IgD-negative memory B cell (primary cell): ENCODE results near the gene MOB1A. TPM values are rescaled to one million over a fixed set of nuclear protein-coding genes. Genes with fewer than 3 reads are reported as not detected.
"Not testable (repeated sequence)": the region's sequence is repeated elsewhere in the genome, so short reads cannot be mapped to it uniquely, and the experiment has no call there.

Experiments used
- H3K27ac Mint-ChIP-seq, 3 donors: one replicate each; pipeline ENCODE4 v1.8.0; 2020 to 2022; ENCODE audit warnings: mild to moderate bottlenecking in 3 of 3, mixed read lengths in 3 of 3, moderate library complexity in 1 of 3
- H3K27me3 Mint-ChIP-seq: one replicate; pipeline ENCODE4 v1.8.0; 2021; ENCODE audit warnings: mixed read lengths
- H3K36me3 Mint-ChIP-seq: one replicate; pipeline ENCODE4 v1.8.0; 2020; ENCODE audit warnings: mild to moderate bottlenecking, mixed read lengths
- H3K4me1 Mint-ChIP-seq, 3 donors: one replicate each; pipeline ENCODE4 v1.8.0; 2020 to 2022; ENCODE audit warnings: mixed read lengths in 3 of 3, mild to moderate bottlenecking in 1 of 3
- H3K4me3 Mint-ChIP-seq, 4 donors: one replicate each; pipeline ENCODE4 v1.8.0; 2020 to 2022; ENCODE audit warnings: mild to moderate bottlenecking in 4 of 4, mixed read lengths in 4 of 4, moderate library complexity in 3 of 4
- H3K9me3 Mint-ChIP-seq, 3 donors: one replicate each; pipeline ENCODE4 v1.8.0; 2020 to 2021; ENCODE audit warnings: mixed read lengths in 3 of 3, mild to moderate bottlenecking in 1 of 3
- polyA plus RNA-seq: library from polyadenylated mRNA; unstranded; fragments of 300-500 nt; fragmentation: Illumina TruSeq; gene quantifications from one replicate; pipeline ENCODE4 v1.2.3, GENCODE V29; 2021

Gene MOB1A
- polyA plus RNA-seq = 196 TPM

DNA sequence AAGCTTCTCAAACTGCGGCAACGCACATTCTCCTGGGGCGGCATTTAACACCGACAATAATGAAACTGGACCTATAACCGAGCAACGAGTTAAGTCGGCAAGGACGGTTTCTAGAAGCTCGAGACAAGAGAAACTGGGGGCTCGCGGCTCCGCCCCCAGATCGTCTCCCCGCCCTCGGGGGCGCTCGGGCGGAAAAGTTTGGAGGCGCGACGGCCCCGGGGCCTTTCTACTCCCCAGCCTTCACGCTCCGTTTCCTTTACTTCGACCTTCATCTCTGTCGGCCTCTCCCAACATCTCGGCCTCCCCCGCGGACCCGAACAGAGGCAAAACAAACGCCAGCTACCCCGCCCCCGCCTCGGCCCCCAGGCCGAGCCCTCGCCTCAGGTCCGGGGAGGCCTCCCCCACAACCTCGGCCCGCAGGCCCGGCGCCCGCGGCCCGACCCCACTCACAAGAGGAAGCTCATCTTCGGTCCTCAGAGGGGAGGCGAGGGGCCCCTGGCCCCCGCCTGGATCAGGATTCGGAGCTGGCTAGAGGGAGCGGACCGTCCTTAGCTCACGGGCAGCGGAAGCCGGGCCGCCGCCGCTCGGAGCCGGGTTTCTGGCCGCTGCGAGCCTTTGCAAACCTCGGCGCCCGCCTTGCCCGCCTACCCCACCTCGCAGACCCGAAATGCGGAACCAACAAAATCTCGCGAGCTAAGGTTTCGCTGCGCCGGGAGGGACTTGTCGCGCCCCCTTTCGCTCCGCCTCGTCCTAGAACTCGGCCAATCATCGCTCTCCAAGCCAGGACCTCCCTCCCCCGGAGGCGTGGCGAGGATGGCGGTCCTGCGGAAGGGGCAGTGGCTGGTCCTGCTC, at the start of gene MOB1A:
Gene MOB1A, minus strand, starts transcription at position 669 of the 852 bp plus-strand sequence. Its CDS starts 205 bp downstream, at position 464.
- peaks cover 30 to 35% (median 34%) of the 10 kb centered on the region in 3 donors for H3K4me1 Mint-ChIP-seq
- H3K27me3 Mint-ChIP-seq = no peaks in the 10 kb centered on the region
- H3K9me3 Mint-ChIP-seq = no peaks in the 10 kb centered on the region
- H3K27ac Mint-ChIP-seq = peak within 1 kb of the TSS; percentile 97 to 99 (median 99)
- H3K36me3 Mint-ChIP-seq = peaks cover 4% of the 10 kb centered on the region
- peak within 1 kb of the TSS; percentile 93 to 99 (median 97) for H3K4me3 Mint-ChIP-seq

DNA sequence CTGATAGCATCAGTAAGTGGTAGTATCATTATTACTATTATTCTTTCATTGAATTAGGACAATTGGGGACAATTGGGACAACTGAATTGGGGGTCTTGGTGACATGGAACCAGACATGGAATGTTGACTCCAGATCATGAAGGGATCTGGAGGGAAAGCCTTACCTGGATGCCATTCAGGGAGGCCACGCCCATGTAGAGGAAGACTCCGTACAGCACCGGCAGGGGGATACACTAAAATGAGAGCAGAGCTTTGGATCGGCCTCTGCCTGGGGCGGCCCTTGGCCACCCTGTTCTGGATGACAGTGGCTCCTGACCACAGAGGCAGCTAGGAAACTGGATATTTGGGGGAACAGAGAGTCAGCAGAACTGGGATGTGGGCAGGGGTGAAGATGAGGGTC, 49.0 kb upstream of the MOB1A start:
- Mint-ChIP-seq H3K9me3 (no peaks in the 10 kb centered on the region), H3K4me1 (peaks cover 0 to 4% (median 0%) of the 10 kb centered on the region in 3 donors), H3K4me3 (peak overlapping the region in 1 of 4 donors; percentile 67), H3K36me3 (peaks cover 3% of the 10 kb centered on the region), H3K27me3 (no peaks in the 10 kb centered on the region), H3K27ac (peak overlapping the region in 1 of 3 donors; percentile 63)

DNA sequence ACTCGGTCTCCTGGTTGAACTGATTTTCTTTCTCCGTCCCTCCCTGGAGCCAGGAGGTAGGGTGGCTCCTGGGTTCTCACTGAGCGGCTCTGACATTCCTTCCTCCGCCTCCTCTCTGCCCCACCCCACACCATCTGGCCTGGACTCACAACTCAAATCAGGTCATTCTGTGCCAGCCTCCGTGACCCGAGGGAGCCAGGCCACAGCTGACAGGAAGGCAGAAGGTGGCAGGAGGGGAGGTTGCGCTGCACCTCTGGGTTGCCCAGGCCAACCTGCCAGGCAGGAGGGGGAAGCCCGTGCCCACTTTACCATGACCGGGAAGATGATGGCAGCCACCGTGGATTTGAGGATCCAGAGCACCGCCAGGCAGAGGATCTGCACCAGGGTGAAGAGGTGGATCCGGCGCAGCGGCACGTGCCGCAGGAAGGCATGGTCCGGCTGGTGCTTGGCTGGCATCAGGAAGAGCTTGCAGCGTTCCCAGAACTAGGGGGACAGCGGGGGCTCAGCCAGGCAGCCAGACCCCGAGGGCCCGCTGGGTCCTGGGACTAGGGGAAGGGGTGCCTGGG, 48.1 kb upstream of the MOB1A start:
- H3K27me3 Mint-ChIP-seq = no peaks in the 10 kb centered on the region
- H3K9me3 Mint-ChIP-seq = no peaks in the 10 kb centered on the region
- H3K36me3 Mint-ChIP-seq = peaks cover 3% of the 10 kb centered on the region
- no peak overlapping the region for H3K4me3 Mint-ChIP-seq
- peaks cover 0 to 4% (median 0%) of the 10 kb centered on the region in 3 donors for H3K4me1 Mint-ChIP-seq
- no peak overlapping the region for H3K27ac Mint-ChIP-seq

DNA sequence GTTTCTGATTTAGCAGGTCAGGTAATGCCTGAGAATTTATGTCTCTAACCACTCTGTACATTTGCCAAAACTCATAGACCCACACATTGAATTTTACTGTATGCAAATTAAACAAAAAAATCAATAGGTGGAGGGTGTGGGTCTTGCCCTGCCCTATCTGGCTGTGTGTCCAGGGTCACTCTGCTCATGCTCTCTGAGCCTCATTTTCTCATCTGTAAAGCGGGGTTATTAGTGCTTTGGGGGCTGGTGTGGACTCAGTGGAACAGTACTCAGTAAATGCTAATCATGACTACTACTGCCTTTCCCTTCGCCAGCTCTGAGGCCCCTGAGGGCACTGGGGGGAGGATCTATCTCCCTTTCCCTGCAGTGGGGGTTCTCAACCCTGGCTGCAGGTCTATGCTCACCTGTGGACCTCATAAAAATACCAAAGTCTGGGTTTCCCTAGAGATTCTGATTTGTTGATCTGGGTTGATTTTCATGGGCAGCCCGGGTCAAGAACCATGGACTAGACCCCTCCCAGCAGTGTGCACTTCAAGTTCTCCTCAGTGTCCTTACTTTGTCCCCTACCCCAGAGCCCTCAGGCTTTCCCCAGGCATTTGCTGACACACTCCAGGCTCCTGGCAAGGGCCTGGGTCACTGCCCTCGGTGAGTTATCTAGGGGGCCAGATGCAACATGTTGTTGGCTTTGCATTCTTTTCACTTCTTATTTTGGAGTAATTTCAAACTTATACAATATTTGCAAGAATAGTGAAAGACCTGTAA, 47.2 kb upstream of the MOB1A start:
- Mint-ChIP-seq H3K27ac (no peak overlapping the region), H3K9me3 (no peaks in the 10 kb centered on the region), H3K27me3 (no peaks in the 10 kb centered on the region), H3K4me3 (no peak overlapping the region), H3K4me1 (peaks cover 0 to 4% (median 0%) of the 10 kb centered on the region in 3 donors), H3K36me3 (peaks cover 3% of the 10 kb centered on the region)

DNA sequence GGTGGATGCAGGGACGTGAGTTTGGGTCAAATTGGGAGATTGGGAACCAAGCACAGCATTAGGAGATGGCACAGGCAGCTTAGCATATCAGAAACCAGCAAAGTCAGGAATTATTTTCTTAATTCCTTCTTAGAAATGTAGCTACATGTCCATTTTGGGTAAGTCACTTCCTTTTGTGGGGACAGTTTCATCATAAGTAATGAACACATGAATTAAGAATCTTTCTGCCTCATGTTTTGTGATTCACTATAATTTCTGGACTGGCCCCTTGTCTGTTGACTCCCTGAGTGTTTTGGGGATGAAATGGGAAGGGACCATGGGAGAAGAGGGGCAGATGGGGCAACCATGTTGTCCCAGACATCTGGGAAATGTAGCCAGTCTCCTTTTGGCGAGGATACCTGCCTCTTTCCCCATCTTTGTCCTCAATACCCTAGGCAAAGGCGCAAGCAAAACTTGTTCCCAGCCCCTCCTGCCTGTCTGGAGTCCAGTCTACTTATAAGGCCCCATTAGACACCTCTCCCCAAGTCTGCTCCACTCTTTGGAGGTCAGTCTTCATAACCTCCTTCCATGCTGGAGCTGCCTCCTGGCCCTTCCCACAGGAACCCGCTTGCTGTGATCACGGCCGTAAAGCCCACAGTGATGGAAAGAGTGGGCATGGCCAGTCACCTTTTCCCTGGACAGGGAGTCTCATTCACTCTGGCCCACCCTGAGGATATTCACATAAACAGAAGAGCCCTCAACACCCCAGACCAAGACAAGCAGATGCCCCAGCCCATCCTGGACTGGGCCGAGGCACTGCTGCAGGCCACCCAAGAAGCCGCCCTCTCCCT, 45.5 kb upstream of the MOB1A start:
- H3K27ac Mint-ChIP-seq = no peak overlapping the region
- no peaks in the 10 kb centered on the region for H3K27me3 Mint-ChIP-seq
- H3K36me3 Mint-ChIP-seq = peaks cover 1% of the 10 kb centered on the region
- H3K4me3 Mint-ChIP-seq = peak overlapping the region in 1 of 4 donors; percentile 40
- H3K4me1 Mint-ChIP-seq = peaks cover 0 to 4% (median 0%) of the 10 kb centered on the region in 3 donors
- no peaks in the 10 kb centered on the region for H3K9me3 Mint-ChIP-seq

DNA sequence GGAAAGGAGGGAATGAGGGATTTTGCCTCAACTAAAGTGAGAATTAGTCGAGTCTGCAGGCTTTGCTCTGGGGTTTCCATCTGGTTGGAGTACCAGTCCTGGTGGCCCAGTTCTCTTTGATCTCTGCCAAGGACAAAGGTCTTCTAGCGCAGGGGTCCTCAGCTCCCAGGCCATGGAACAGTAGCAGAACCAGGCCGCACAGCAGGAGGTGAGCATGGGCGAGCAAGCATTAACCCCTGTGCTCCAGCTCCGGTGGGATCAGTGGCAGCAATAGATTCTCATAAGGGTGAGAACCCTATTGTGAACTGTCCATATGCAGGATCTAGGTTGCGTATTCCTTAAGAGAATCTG, 43.6 kb upstream of the MOB1A start:
- no peak overlapping the region for H3K27ac Mint-ChIP-seq
- no peaks in the 10 kb centered on the region for H3K27me3 Mint-ChIP-seq
- H3K9me3 Mint-ChIP-seq = no peaks in the 10 kb centered on the region
- H3K4me1 Mint-ChIP-seq = peaks cover 0 to 4% (median 0%) of the 10 kb centered on the region in 3 donors
- H3K4me3 Mint-ChIP-seq = no peak overlapping the region
- no peaks in the 10 kb centered on the region for H3K36me3 Mint-ChIP-seq

DNA sequence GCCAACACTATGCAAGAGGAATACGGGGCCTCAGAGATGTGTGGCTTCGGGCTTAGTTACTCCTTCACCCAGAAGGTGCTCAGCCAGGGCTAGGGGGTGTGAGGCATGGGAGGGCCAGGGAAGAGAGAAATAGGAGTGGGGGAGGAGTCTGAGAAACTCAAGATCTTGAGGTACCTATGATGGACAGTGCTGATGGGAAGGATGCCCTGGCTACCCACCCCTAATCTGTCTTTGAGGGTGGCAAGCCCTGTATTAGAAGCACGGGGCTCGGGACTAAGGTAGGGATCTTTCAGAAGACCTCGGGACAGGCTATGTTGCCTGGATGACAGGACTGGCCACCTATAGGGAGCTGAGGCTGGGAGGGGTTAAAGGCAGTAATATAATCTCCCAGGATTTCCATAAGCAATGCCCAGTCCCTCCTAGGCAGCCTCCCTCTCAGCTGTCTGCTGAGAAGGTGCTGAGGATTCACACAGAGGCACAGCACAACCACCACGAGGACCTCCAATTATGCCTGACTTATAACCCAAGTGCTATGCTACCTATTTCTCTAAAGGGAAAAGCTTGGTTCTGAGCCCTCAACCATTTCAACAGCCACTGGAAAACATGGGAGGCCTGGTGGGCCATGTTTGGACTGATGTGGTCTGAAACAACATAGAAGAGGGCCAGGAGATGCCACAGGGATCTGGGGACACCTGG, 43.1 kb upstream of the MOB1A start:
- no peaks in the 10 kb centered on the region for H3K27me3 Mint-ChIP-seq
- H3K27ac Mint-ChIP-seq = no peak overlapping the region
- no peaks in the 10 kb centered on the region for H3K36me3 Mint-ChIP-seq
- peaks cover 0 to 4% (median 0%) of the 10 kb centered on the region in 3 donors for H3K4me1 Mint-ChIP-seq
- H3K9me3 Mint-ChIP-seq = no peaks in the 10 kb centered on the region
- no peak overlapping the region for H3K4me3 Mint-ChIP-seq

DNA sequence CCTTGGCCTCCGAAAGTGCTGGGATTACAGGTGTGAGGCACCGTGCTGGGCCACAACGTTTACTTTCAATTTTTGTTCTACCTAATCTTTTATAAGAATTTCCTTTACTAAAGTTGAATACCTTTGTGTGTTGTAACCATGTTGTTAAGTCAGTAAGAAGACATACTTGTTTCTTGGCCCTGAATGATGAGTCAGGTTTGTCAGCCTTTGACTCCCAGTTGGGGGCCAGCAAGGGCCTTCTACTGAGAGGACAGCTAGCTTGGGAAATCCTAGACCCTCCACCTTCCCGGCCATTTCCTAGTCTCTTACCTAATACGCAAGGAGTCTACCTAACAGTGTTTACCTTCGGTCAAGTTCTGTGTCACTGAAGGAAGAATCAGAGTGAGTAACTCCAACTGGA, 42.4 kb upstream of the MOB1A start:
- H3K36me3 Mint-ChIP-seq = no peaks in the 10 kb centered on the region
- no peak overlapping the region for H3K27ac Mint-ChIP-seq
- no peak overlapping the region for H3K4me3 Mint-ChIP-seq
- no peaks in the 10 kb centered on the region for H3K9me3 Mint-ChIP-seq
- no peaks in the 10 kb centered on the region for H3K27me3 Mint-ChIP-seq
- H3K4me1 Mint-ChIP-seq = peaks cover 0 to 2% (median 0%) of the 10 kb centered on the region in 3 donors

DNA sequence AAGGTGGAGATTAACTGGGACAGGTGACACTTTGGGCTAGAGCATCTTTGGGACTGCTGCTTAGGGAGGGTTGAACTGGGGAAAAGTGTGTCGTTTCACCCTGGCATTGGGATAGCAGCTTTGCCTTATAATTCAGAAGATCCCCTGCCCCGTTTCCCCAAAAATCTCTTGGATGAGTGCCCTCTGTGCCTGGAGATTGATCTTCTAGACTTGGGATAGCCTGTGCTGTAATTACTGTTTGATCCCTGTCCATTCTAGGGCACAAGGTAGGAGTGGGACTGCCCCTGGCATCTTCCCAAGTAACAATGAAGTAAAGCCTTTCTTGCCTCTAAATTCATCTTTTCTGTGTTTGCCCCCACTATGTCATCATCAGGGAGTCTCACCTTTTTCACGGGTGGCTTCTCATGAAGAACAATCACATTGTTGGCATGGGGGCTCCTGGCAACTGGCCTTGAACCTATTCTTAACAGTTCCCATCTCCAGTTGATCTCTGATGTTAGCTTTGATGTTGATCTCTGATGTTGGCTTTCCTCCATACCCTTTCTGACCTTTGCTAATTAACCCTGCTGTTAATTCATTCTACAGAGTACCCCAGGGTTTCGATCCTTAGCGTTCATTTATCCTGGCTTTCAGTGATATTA, 41.3 kb upstream of the MOB1A start:
- Mint-ChIP-seq H3K4me3 (peak overlapping the region in 1 of 4 donors; percentile 25), H3K36me3 (no peaks in the 10 kb centered on the region), H3K9me3 (no peaks in the 10 kb centered on the region), H3K27ac (peak overlapping the region in 1 of 3 donors; percentile 41), H3K27me3 (no peaks in the 10 kb centered on the region), H3K4me1 (peaks cover 0 to 2% (median 0%) of the 10 kb centered on the region in 3 donors)

DNA sequence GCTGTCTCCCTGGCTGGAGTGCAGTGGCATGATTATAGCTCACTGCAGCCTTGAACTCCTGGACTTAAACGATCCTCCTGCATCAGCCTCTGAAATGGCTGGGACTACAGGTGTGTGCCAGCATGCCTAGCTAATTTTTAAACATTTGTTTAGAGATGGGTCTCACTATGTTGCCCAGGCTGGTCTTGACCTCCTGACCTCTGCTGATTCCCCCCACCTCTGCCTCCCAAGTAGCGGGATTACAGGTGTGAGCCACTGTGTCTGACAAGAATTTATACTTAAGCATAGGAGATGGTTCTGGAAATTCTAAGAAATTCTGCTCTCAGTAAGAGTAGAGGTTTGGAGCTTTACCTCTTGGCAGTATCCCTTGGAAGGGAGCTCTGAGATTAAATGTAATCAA, 38.0 kb upstream of the MOB1A start:
- no peaks in the 10 kb centered on the region for H3K27me3 Mint-ChIP-seq
- no peak overlapping the region for H3K4me3 Mint-ChIP-seq
- no peak overlapping the region for H3K27ac Mint-ChIP-seq
- H3K9me3 Mint-ChIP-seq = no peaks in the 10 kb centered on the region
- peaks cover 3% of the 10 kb centered on the region for H3K36me3 Mint-ChIP-seq
- H3K4me1 Mint-ChIP-seq = peaks cover 0 to 6% (median 3%) of the 10 kb centered on the region in 3 donors

DNA sequence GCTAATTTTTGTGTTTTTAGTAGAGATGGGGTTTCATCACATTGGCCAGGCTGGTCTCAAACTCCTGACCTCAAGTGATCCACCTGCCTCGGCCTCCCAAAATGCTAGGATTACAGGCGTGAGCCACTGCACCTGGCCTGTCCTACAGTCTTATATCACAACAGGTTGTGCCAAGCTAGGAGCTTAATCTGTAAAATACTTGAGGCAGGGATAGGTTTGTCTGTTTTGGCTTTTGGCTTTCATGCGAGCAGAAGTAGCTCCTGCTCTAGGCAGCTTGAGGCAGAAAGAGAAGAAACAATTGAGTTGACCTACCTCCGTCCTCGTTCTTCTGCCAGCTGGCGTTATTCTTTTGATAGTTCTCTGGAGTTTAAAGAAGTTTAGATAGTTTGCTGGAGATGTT, 37.1 kb upstream of the MOB1A start:
- H3K9me3 Mint-ChIP-seq, H3K36me3 Mint-ChIP-seq, H3K4me1 Mint-ChIP-seq, H3K27ac Mint-ChIP-seq, H3K27me3 Mint-ChIP-seq, H3K4me3 Mint-ChIP-seq: not testable (repeated sequence)

DNA sequence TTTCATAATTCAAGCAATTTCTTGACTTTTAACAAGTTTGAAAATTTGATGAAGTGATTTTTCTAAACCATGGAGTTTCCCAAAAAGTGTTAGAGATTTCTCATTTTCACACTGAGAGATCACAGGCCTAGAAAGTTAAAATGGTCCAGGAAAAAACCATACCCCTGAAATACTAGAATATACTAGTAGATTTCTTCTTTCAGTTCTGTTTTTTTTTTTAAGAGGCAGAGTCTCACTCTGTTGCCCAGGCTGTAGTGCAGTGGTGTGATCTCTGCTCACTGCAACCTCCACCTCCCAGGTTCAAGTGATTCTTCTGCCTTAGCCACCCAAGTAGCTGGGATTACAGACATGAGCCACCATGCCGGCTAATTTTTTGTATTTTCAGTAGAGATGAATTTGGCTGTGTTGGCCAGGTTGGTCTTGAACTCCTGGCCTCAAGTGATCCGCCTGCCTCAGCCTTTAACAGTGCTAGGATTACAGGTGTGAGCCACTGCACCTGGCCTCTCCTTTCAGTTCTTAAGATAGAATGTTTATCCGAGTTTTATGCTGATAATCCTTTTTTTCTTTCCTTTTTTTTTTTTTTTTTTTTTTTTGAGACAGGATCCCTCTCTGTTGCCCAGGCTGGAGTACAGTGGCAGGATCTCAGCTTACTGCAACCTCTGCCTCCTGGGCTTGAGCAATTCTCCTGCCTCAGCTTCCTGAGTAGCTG, 34.2 kb upstream of the MOB1A start:
- no peak overlapping the region for H3K4me3 Mint-ChIP-seq
- no peaks in the 10 kb centered on the region for H3K27me3 Mint-ChIP-seq
- H3K27ac Mint-ChIP-seq = peak overlapping the region in 1 of 3 donors; percentile 84
- H3K36me3 Mint-ChIP-seq = peaks cover 10% of the 10 kb centered on the region
- H3K4me1 Mint-ChIP-seq = peaks cover 0 to 8% (median 5%) of the 10 kb centered on the region in 3 donors
- H3K9me3 Mint-ChIP-seq = no peaks in the 10 kb centered on the region

DNA sequence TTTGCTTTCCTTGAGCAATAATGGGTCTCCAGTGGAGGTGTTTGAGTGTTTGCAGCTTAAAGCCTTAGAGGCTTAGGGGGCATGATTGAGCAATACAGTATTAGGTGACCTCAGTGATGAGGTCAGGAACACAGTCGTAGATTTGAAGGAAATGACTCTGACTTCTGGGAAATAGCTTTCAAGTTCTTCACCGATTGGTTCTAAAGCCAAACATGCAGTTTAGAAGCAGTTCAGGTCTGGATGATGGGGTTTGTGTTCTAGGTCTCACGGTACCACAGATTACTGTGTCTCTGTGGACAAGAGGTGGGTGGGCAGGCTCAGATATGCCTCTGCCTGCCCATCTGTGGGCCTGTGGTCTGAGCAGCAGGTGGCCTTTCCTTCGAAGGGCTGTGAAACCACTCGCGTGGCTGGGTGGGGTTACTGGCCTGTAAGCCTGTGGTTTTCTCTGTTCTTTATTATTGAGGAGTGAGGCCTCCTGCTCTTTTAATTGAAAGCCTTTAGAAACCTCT, 27.6 kb upstream of the MOB1A start:
- Mint-ChIP-seq H3K27ac (peak overlapping the region; percentile 58 to 93 (median 87)), H3K9me3 (no peaks in the 10 kb centered on the region), H3K4me3 (peak overlapping the region; percentile 57 to 92 (median 60)), H3K27me3 (no peaks in the 10 kb centered on the region), H3K36me3 (peaks cover 11% of the 10 kb centered on the region), H3K4me1 (peaks cover 20 to 35% (median 27%) of the 10 kb centered on the region in 3 donors)
